ENCODE measurements around the gene STARD10.
"Not testable (repeated sequence)": the region's sequence is repeated elsewhere in the genome, so short reads cannot be mapped to it uniquely, and the experiment has no call there.

Gene STARD10
- total RNA-seq: 12.5 to 15.7 reads per million in 2 experiments

- peak; percentile 89 for DNase-seq (ENCODE audit: low read depth)
These were observed at the start of gene STARD10 for GRCh38 chr11:72793425-72794367. Gene STARD10, minus strand, starts transcription at chr11:72794047. Its CDS starts 12,866 bp downstream, at chr11:72781181.

GRCh38 chr11:72842653-72843330 lies 48.9 kb upstream of the STARD10 start:
- no peak for DNase-seq (ENCODE audit: low read depth)

GRCh38 chr11:72842126-72842525 lies 48.3 kb upstream of the STARD10 start:
- DNase-seq (ENCODE audit: low read depth): no peak

GRCh38 chr11:72841397-72841796 lies 47.5 kb upstream of the STARD10 start:
- DNase-seq (ENCODE audit: low read depth): no peak

GRCh38 chr11:72840780-72841179 lies 46.9 kb upstream of the STARD10 start:
- DNase-seq (ENCODE audit: low read depth): no peak

GRCh38 chr11:72838691-72839305 lies 45.0 kb upstream of the STARD10 start:
- no peak for DNase-seq (ENCODE audit: low read depth)

- no peak for DNase-seq (ENCODE audit: low read depth)
These were observed 42.3 kb upstream of the STARD10 start for GRCh38 chr11:72836111-72836510.

- DNase-seq (ENCODE audit: low read depth): no peak
These were observed 41.1 kb upstream of the STARD10 start for GRCh38 chr11:72834905-72835304.

- no peak for DNase-seq (ENCODE audit: low read depth)
These were observed 40.1 kb upstream of the STARD10 start for GRCh38 chr11:72833811-72834493.

GRCh38 chr11:72833083-72833733 lies 39.4 kb upstream of the STARD10 start:
- DNase-seq (ENCODE audit: low read depth): no peak

- no peak for DNase-seq (ENCODE audit: low read depth)
These were observed 38.6 kb upstream of the STARD10 start for GRCh38 chr11:72832301-72833082.

- no peak for DNase-seq (ENCODE audit: low read depth)
These were observed 37.9 kb upstream of the STARD10 start for GRCh38 chr11:72831521-72832300.

GRCh38 chr11:72829884-72830533 lies 36.2 kb upstream of the STARD10 start:
- DNase-seq (ENCODE audit: low read depth): no peak

- no peak for DNase-seq (ENCODE audit: low read depth)
These were observed 35.3 kb upstream of the STARD10 start for GRCh38 chr11:72829178-72829577.

- DNase-seq (ENCODE audit: low read depth): no peak
These were observed 34.9 kb upstream of the STARD10 start for GRCh38 chr11:72828692-72829101.

GRCh38 chr11:72828081-72828567 lies 34.3 kb upstream of the STARD10 start:
- DNase-seq (ENCODE audit: low read depth): no peak

GRCh38 chr11:72827656-72828055 lies 33.8 kb upstream of the STARD10 start:
- not testable (repeated sequence) for DNase-seq (ENCODE audit: low read depth)

GRCh38 chr11:72826942-72827480 lies 33.2 kb upstream of the STARD10 start:
- no peak for DNase-seq (ENCODE audit: low read depth)

All from T follicular helper cell (primary cell).